Colonic mucosa (tissue), 4 donors: ENCODE results near the gene SUGCT. TPM values are rescaled to one million over a fixed set of nuclear protein-coding genes. Genes with fewer than 3 reads are reported as not detected.

Experiments used
- DNase-seq: peaks from one replicate; pipeline ENCODE4 v3.0.0-alpha.2; 2020
- H3K27ac ChIP-seq: fragments of 200-600 bp; one replicate; pipeline ENCODE4 v1.8.0; 2021
- H3K27me3 ChIP-seq: fragments of 200-600 bp; one replicate; pipeline ENCODE4 v1.8.0; 2021
- H3K36me3 ChIP-seq: fragments of 200-600 bp; one replicate; pipeline ENCODE4 v1.8.0; 2021
- H3K4me1 ChIP-seq: fragments of 200-600 bp; one replicate; pipeline ENCODE4 v1.8.0; 2021; ENCODE audit warnings: mild to moderate bottlenecking
- H3K4me3 ChIP-seq: fragments of 200-600 bp; one replicate; pipeline ENCODE4 v1.8.0; 2021
- H3K9ac ChIP-seq, 2 donors: one replicate each; pipeline ENCODE4 v1.7.0; 2013; ENCODE audit warnings: control low read depth in 2 of 2, low read depth in 2 of 2, low read length in 2 of 2
- H3K9me3 ChIP-seq: fragments of 200-600 bp; one replicate; pipeline ENCODE4 v1.8.0; 2021
- CTCF ChIP-seq: fragments of 200-600 bp; IDR thresholded peaks from one replicate; pipeline ENCODE4 v1.8.0; 2022; ENCODE audit warnings: antibody characterized with exemption, mild to moderate bottlenecking
- intact Hi-C: fragments of 100-400 bp; cut with DNase I; formaldehyde crosslinking; loops from one replicate; pipeline ENCODE4 v1.14.1; 2022
- total RNA-seq, 2 donors: library from RNA; stranded (reverse); fragmentation: NEBNext Ultra II Directional in 1 of 2; extraction: Animal tissue kit (Norgen Biotek cat#: 25700) in 1 of 2; gene quantifications; one replicate each; pipeline ENCODE4 v1.2.1, GENCODE V29; 2021
- donor health status: healthy.
- donor health status: DM: no; HTN: no; CAD: no.
- donor health status: DM: no; HTN: no; CAD: no.

The SUGCT gene
- total RNA-seq, 2 donors from 2014 or later, result 3.6 to 15.1 TPM

- Histone ChIP-seq H3K27ac (no peak overlapping the region), H3K27me3 (no peaks in the 10 kb centered on the region), H3K9ac (no peak overlapping the region), H3K4me3 (no peak overlapping the region), H3K36me3 (no peaks in the 10 kb centered on the region), H3K9me3 (no peaks in the 10 kb centered on the region), H3K4me1 (no peaks in the 10 kb centered on the region)
- intact Hi-C loops, result no loop called here
- no peak for TF ChIP-seq CTCF
- DNase-seq, result no peak
These were observed 559.4 kb downstream of the SUGCT start for GRCh38 chr7:40694026-40694809.

- Histone ChIP-seq H3K9me3 (no peaks in the 10 kb centered on the region), H3K9ac (no peak overlapping the region), H3K36me3 (no peaks in the 10 kb centered on the region), H3K27me3 (no peaks in the 10 kb centered on the region), H3K4me1 (no peaks in the 10 kb centered on the region), H3K27ac (no peak overlapping the region), H3K4me3 (no peak overlapping the region)
- no peak for DNase-seq
- TF ChIP-seq CTCF, result no peak
- intact Hi-C loops, result no loop called here
These were observed 560.2 kb downstream of the SUGCT start for GRCh38 chr7:40694991-40695390.

- H3K36me3 ChIP-seq, result no peaks in the 10 kb centered on the region
- no peak for TF ChIP-seq CTCF
- no peak overlapping the region for H3K9ac ChIP-seq
- no peaks in the 10 kb centered on the region for H3K4me1 ChIP-seq
- intact Hi-C loops, result no loop called here
- H3K27ac ChIP-seq, result no peak overlapping the region
- DNase-seq, result no peak
- no peak overlapping the region for H3K4me3 ChIP-seq
- no peaks in the 10 kb centered on the region for H3K9me3 ChIP-seq
- no peaks in the 10 kb centered on the region for H3K27me3 ChIP-seq
These were observed 562.8 kb downstream of the SUGCT start for GRCh38 chr7:40697653-40698052.

- intact Hi-C loops, result no loop called here
- H3K27me3 ChIP-seq, result no peaks in the 10 kb centered on the region
- no peaks in the 10 kb centered on the region for H3K4me1 ChIP-seq
- no peak for TF ChIP-seq CTCF
- no peak overlapping the region for H3K27ac ChIP-seq
- H3K9ac ChIP-seq, result no peak overlapping the region
- H3K9me3 ChIP-seq, result no peaks in the 10 kb centered on the region
- no peak for DNase-seq
- no peak overlapping the region for H3K4me3 ChIP-seq
- no peaks in the 10 kb centered on the region for H3K36me3 ChIP-seq
These were observed 563.6 kb downstream of the SUGCT start for GRCh38 chr7:40698214-40698920.

- no peaks in the 10 kb centered on the region for H3K27me3 ChIP-seq
- H3K36me3 ChIP-seq, result no peaks in the 10 kb centered on the region
- no peak for TF ChIP-seq CTCF
- no peaks in the 10 kb centered on the region for H3K4me1 ChIP-seq
- H3K4me3 ChIP-seq, result no peak overlapping the region
- H3K27ac ChIP-seq, result no peak overlapping the region
- intact Hi-C loops, result no loop called here
- H3K9ac ChIP-seq, result no peak overlapping the region
- no peak for DNase-seq
- no peaks in the 10 kb centered on the region for H3K9me3 ChIP-seq
These were observed 564.1 kb downstream of the SUGCT start for GRCh38 chr7:40698921-40699260.
